K562 (cell line): ENCODE measurements around the gene UBASH3A. TPM values are rescaled to one million over a fixed set of nuclear protein-coding genes. Genes with fewer than 3 reads are reported as not detected.

ENCODE experiments used
- EHMT2 ChIP-seq: fragments of 450-650 bp; IDR thresholded peaks from 2 replicates; pipeline ENCODE4 v1.6.1; 2018; ENCODE audit warnings: antibody characterized with exemption
- ELF1 ChIP-seq: fragments of 200-800 bp; sonication (Bioruptor generic); IDR thresholded peaks from 2 replicates; pipeline ENCODE4 v1.6.1; 2016; ENCODE audit warnings: missing genetic modification characterization, missing compliant biosample characterization
- ETV5 ChIP-seq: sonication (generic); formaldehyde crosslinking; IDR thresholded peaks from 2 replicates; pipeline ENCODE4 v1.4.0; 2020; ENCODE audit warnings: low read depth, mild to moderate bottlenecking, missing genetic modification reagents
- HBP1 ChIP-seq: fragments of 450-650 bp; formaldehyde crosslinking; IDR thresholded peaks from 2 replicates; pipeline ENCODE4 v1.4.0; 2022; ENCODE audit warnings: missing genetic modification characterization
- HDAC3 ChIP-seq: fragments of 450-650 bp; IDR thresholded peaks from 2 replicates; pipeline ENCODE4 v1.6.1; 2018; ENCODE audit warnings: borderline replicate concordance, mild to moderate bottlenecking, moderate library complexity; ENCODE audit not compliant: partially characterized antibody
- HNRNPL ChIP-seq: fragments of 200-400 bp; formaldehyde crosslinking; IDR thresholded peaks from 2 replicates; pipeline ENCODE4 v1.6.1; 2017; ENCODE audit warnings: low read depth, mild to moderate bottlenecking, low read length
- IRF2 ChIP-seq: sonication (generic); formaldehyde crosslinking; IDR thresholded peaks from 2 replicates; pipeline ENCODE4 v1.8.1; 2022; ENCODE audit warnings: mild to moderate bottlenecking, missing genetic modification reagents
- KDM4B ChIP-seq, 2 experiments: fragments of 450-650 bp in 1 of 2; sonication (generic) in 1 of 2; IDR thresholded peaks; 2 replicates each; pipeline ENCODE4 v1.6.1; 2016 to 2017; ENCODE audit warnings: borderline replicate concordance in 2 of 2, antibody characterized with exemption in 1 of 2, low read depth in 1 of 2, mild to moderate bottlenecking in 1 of 2
- KDM5B ChIP-seq: fragments of 200-600 bp; sonication (generic); IDR thresholded peaks from 2 replicates; pipeline ENCODE4 v1.6.1; 2012; ENCODE audit warnings: low read depth, mild to moderate bottlenecking, moderate library complexity, low read length, control low read depth, inconsistent platforms; ENCODE audit not compliant: insufficient replicate concordance
- L3MBTL2 ChIP-seq: fragments of 450-650 bp; IDR thresholded peaks from 2 replicates; pipeline ENCODE4 v1.6.1; 2016; ENCODE audit warnings: mild to moderate bottlenecking, moderate library complexity
- MTA3 ChIP-seq: fragments of 450-650 bp; formaldehyde crosslinking; IDR thresholded peaks from 2 replicates; pipeline ENCODE4 v1.6.1; 2017; ENCODE audit warnings: mild to moderate bottlenecking, borderline replicate concordance
- MYC ChIP-seq, 2 experiments: fragments of 250-450 bp in 1 of 2; sonication (Bioruptor Pico) in 1 of 2; IDR thresholded peaks; 2 replicates each; pipeline versions ENCODE4 v1.5.1 to v1.6.1; 2012 to 2021; ENCODE audit warnings: low read depth in 2 of 2, borderline replicate concordance in 1 of 2, improper control_type of control experiment in 1 of 2, low read length in 1 of 2, mild to moderate bottlenecking in 1 of 2, moderate library complexity in 1 of 2
- NFYB ChIP-seq: IDR thresholded peaks from 2 replicates; pipeline ENCODE4 v1.6.1; 2011; ENCODE audit warnings: mild to moderate bottlenecking, moderate library complexity; ENCODE audit not compliant: insufficient read length; ENCODE audit errors: extremely low read depth
- NONO ChIP-seq, 2 experiments: fragments of 200-400 bp in 1 of 2; fragments of 450-650 bp in 1 of 2; formaldehyde crosslinking in 1 of 2; IDR thresholded peaks; 2 replicates each; pipeline ENCODE4 v1.6.1; 2017; ENCODE audit warnings: low read depth in 2 of 2, mild to moderate bottlenecking in 2 of 2, moderate library complexity in 2 of 2, low read length in 1 of 2
- NR3C1 ChIP-seq: sonication (generic); formaldehyde crosslinking; IDR thresholded peaks from 2 replicates; pipeline ENCODE4 v1.8.1; 2022; ENCODE audit warnings: missing genetic modification reagents
- PCBP2 ChIP-seq: fragments of 200-400 bp; formaldehyde crosslinking; IDR thresholded peaks from 2 replicates; pipeline ENCODE4 v1.6.1; 2018; ENCODE audit warnings: low read length, low read depth, mild to moderate bottlenecking, moderate library complexity; ENCODE audit not compliant: poor library complexity, severe bottlenecking
- SETDB1 ChIP-seq: IDR thresholded peaks from one replicate; pipeline ENCODE4 v1.6.1; 2012; ENCODE audit warnings: low read length, control low read depth, inconsistent platforms
- SPI1 ChIP-seq: IDR thresholded peaks from 2 replicates; pipeline ENCODE4 v1.6.1; 2011; ENCODE audit warnings: low read depth, low read length, control low read depth, borderline replicate concordance
- TSC22D4 ChIP-seq: fragments of 450-650 bp; IDR thresholded peaks from 2 replicates; pipeline ENCODE4 v1.6.1; 2016; ENCODE audit warnings: missing genetic modification characterization, missing biosample characterization, control low read depth
- UBTF ChIP-seq, 2 experiments: IDR thresholded peaks; 2 replicates each; pipeline ENCODE4 v1.6.1; 2012; ENCODE audit warnings: improper control_type of control experiment in 2 of 2, low read depth in 2 of 2, low read length in 2 of 2, borderline replicate concordance in 1 of 2
- ZBTB12 ChIP-seq: fragments of 250-450 bp; sonication (Bioruptor Pico); IDR thresholded peaks from 2 replicates; pipeline ENCODE4 v1.4.0; 2020
- ZNF511 ChIP-seq: sonication (generic); formaldehyde crosslinking; IDR thresholded peaks from 2 replicates; pipeline ENCODE4 v1.8.0; 2022; ENCODE audit warnings: mild to moderate bottlenecking, missing genetic modification reagents
- polyA plus RNA-seq, 8 experiments: library from polyadenylated mRNA; depleted of rRNA in 4 of 8; stranded (reverse) in 5 of 8; unstranded in 3 of 8; fragments of >200 nt; fragmentation: Nextera tagmentation in 2 of 8; fragmentation: Illumina TruSeq in 1 of 8; extraction: Ambion mirVana in 2 of 8; extraction: Trizol in 1 of 8; gene quantifications; 2 replicates each; pipeline versions ENCODE4 v1.2.1 to v1.2.3, GENCODE V29; 2011 to 2014; ENCODE audit warnings: inconsistent platforms in 1 of 8, missing spikeins in 1 of 8
- total RNA-seq, 7 experiments: library from RNA; depleted of rRNA in 6 of 7; stranded (reverse); fragments of >200 nt in 6 of 7; fragmentation: Illumina TruSeq in 2 of 7; extraction: Trizol in 2 of 7; gene quantifications; 2 replicates each; pipeline versions ENCODE4 v1.2.1 to v1.2.3, GENCODE V29; 2011 to 2021; ENCODE audit warnings: low replicate concordance in 1 of 7

UBASH3A gene
- total and polyA plus RNA-seq, 9 of the 15 experiments (the other 6 are each of a cell fraction or from before 2014, with no cell fraction given) = 0.23 to 1.8 (median 1.1) TPM

- TF ChIP-seq MYC (IDR thresholded peaks at IDR 0.05; ENCODE audit: low read depth, low read length) = no peak
- no peak for TF ChIP-seq MYC (CRISPR knock-in tag; IDR thresholded peaks at IDR 0.05; ENCODE audit: borderline replicate concordance, low read depth)
- TF ChIP-seq KDM4B (IDR thresholded peaks at IDR 0.05; ENCODE audit: borderline replicate concordance in 2 of 2, low read depth in 1 of 2) = no peak
- no peak for TF ChIP-seq IRF2 (CRISPR knock-in tag)
- TF ChIP-seq HDAC3 = no peak
- peak; percentile 53; the same call in 1 of the 2 replicates for TF ChIP-seq SPI1
- TF ChIP-seq HBP1 = no peak
- TF ChIP-seq MTA3 = no peak
- no peak for TF ChIP-seq PCBP2
- peak; percentile 62 for TF ChIP-seq NFYB
- no peak for TF ChIP-seq EHMT2
- TF ChIP-seq HNRNPL = no peak
- TF ChIP-seq ETV5 (CRISPR knock-in tag) = no peak
- TF ChIP-seq NR3C1 (CRISPR knock-in tag) = no peak
- no peak for TF ChIP-seq TSC22D4 (tag)
- no peak for TF ChIP-seq KDM5B
- no peak for TF ChIP-seq SETDB1
- no peak for TF ChIP-seq UBTF (IDR thresholded peaks at IDR 0.05; ENCODE audit: borderline replicate concordance in 1 of 2, low read depth in 2 of 2, low read length in 2 of 2)
- TF ChIP-seq ELF1 = 0 out of 2 replicates have a peak, but pooled peaks have one; percentile 19
- TF ChIP-seq NONO (IDR thresholded peaks at IDR 0.05; ENCODE audit: low read depth in 2 of 2, low read length in 1 of 2) = no peak
- TF ChIP-seq ZBTB12 (CRISPR knock-in tag) = no peak
- TF ChIP-seq L3MBTL2 = peak; percentile 78
- no peak for TF ChIP-seq ZNF511 (CRISPR knock-in tag)
Observed at GRCh38 chr21:42463861-42464515, 60.3 kb downstream of the UBASH3A start (continued).
